ENCODE data around the gene DNAJC11.

DNAJC11 gene

GRCh38 chr1:6621429-6622391, 79.9 kb downstream of the DNAJC11 start:
- no peak for TF ChIP-seq CTCF (IDR thresholded peaks at IDR 0.05)
- H3K4me3 ChIP-seq = no peak overlapping the region

GRCh38 chr1:6619045-6619444, 82.6 kb downstream of the DNAJC11 start:
- H3K4me3 ChIP-seq = no peak overlapping the region
- H3K27ac ChIP-seq = no peak overlapping the region
- peaks cover 0 to 28% (median 7%) of the 10 kb centered on the region in 4 donors for H3K4me1 ChIP-seq
- TF ChIP-seq CTCF (IDR thresholded peaks at IDR 0.05) = no peak
- no peak for DNase-seq
- peaks cover 28 to 52% (median 38%) of the 10 kb centered on the region in 3 donors for H3K36me3 ChIP-seq
- no peaks in the 10 kb centered on the region for H3K27me3 ChIP-seq
- no peaks in the 10 kb centered on the region for H3K9me3 ChIP-seq
- intact Hi-C loops (cut with DNase I; ENCODE audit: low total_unique reads) = no loop called here

More at GRCh38 chr1:6621429-6622391, 79.9 kb downstream of the DNAJC11 start:
- Histone ChIP-seq H3K27me3 (no peaks in the 10 kb centered on the region), H3K27ac (no peak overlapping the region), H3K36me3 (peaks cover 28 to 52% (median 38%) of the 10 kb centered on the region in 3 donors), H3K4me1 (peaks cover 0 to 37% (median 13%) of the 10 kb centered on the region in 4 donors), H3K9me3 (no peaks in the 10 kb centered on the region)
- no peak for DNase-seq
- intact Hi-C loops (cut with DNase I; ENCODE audit: low total_unique reads) = no loop called here

GRCh38 chr1:6614929-6615785, 86.5 kb downstream of the DNAJC11 start:
- Histone ChIP-seq H3K36me3 (peaks cover 8 to 26% (median 17%) of the 10 kb centered on the region in 3 donors), H3K9me3 (no peaks in the 10 kb centered on the region), H3K4me1 (peaks cover 0 to 35% (median 18%) of the 10 kb centered on the region in 4 donors), H3K27ac (peak overlapping the region; percentile 98 to 99), H3K4me3 (peak overlapping the region; percentile 95 to 100), H3K27me3 (no peaks in the 10 kb centered on the region)
- intact Hi-C loops (cut with DNase I; ENCODE audit: low total_unique reads) = no loop called here
- DNase-seq = no peak
- no peak for TF ChIP-seq CTCF (IDR thresholded peaks at IDR 0.05)

- no peaks in the 10 kb centered on the region for H3K9me3 ChIP-seq
- peaks cover 0 to 44% (median 22%) of the 10 kb centered on the region in 4 donors for H3K4me1 ChIP-seq
- no peaks in the 10 kb centered on the region for H3K27me3 ChIP-seq
- peaks cover 0 to 17% (median 8%) of the 10 kb centered on the region in 3 donors for H3K36me3 ChIP-seq
- intact Hi-C loops (cut with DNase I; ENCODE audit: low total_unique reads) = no loop called here
- peak; percentile 59 to 79 for DNase-seq
- no peak for TF ChIP-seq CTCF (IDR thresholded peaks at IDR 0.05)
- H3K27ac ChIP-seq = peak overlapping the region; percentile 98 to 99
- peak overlapping the region; percentile 95 to 100 for H3K4me3 ChIP-seq
These were observed 87.3 kb downstream of the DNAJC11 start for GRCh38 chr1:6614019-6614928.

Data from tibial artery (tissue), 4 donors.